GM19328 (cell line): Measurements from ENCODE around the gene FAM114A1.

Experiments
- ATAC-seq: cut with Tn5 transposase; IDR thresholded peaks from one replicate; pipeline ENCODE4 v1.9.1; 2021; ENCODE audit warnings: mild to moderate bottlenecking, moderate library complexity; ENCODE audit not compliant: unreplicated experiment

The FAM114A1 gene

DNA sequence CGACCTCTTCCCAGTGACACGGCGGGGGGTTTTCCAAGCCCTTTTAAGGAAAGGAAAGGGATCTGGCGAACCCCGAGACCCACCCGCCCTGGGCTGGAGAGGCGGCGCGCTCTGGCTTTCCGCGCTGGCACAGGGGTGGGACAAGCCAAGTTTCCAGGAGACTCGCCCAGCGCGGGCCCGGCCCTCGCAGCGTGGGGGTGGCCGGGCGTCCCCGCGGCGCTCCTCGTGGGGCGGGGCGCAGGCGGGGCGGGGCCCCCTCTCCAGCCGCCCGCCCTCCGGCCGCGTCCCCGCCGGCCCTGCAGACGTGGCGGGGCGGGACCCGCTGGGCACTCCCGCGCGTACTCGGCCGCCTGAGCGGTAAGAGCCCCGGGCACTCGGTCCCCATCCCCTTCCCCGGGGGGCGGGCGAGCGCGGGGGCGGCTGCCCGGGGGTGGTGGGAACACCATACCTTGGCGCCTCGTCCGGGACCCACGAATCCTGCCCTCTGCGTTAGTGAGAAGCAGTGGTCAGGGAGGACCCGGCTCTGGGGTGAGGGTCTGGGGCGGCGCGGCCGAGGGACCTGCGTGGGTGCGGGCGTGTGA, at the start of gene FAM114A1:
TSS of gene FAM114A1 (plus strand) at position 329 of the 581 bp plus-strand sequence. CDS start 10,273 bp downstream, outside the sequence.
- ATAC-seq: peak; percentile 87

DNA sequence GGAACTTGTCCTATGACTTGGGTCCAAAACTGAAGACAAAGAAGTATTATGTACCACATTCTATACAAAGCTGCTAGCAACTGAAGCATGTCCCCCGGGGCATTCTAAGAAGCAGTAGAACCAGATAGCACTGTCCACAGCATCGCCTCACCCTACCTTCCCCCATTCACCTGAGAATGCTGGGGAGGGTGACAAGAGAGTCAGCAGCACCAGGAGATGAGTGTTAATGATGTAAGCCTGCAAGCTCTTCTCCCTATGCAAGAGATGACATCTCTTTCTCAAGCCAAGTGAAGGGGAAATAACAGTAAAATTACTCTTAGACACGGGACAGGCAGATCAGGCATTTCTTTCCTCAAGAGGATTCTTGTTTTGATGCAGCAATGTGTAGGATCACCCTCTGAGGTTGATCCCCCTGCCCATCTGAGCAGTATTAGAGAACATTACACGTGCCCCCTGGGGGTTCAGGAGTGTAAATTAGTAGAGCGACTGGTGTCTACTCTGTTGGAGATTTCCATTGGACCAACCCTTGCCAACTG, 49.1 kb upstream of the FAM114A1 start:
- no peak for ATAC-seq

DNA sequence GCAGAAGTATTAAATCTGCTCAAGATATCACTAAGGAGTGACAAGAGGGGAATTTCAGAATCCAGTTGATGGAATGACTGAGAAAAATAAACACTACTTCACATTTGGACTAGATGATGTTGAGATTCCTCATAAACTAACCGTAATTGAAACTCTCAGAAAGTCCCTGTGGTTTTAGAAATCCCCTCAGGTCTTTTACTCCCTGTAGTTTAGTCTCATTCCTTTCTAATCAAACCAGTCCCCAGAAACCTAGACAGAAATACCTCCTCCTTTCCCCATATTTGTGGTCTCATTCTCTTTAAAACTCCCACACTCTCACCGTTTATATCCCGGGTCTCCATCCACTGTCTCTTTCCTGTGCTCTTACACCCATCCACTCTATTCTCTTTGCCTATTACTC, 48.0 kb upstream of the FAM114A1 start:
- ATAC-seq: no peak

GRCh38 chr4:38820329-38821061, 47.1 kb upstream of the FAM114A1 start:
- no peak for ATAC-seq

GRCh38 chr4:38821739-38822138, 45.9 kb upstream of the FAM114A1 start:
- ATAC-seq: no peak

- ATAC-seq: no peak
These were observed 44.8 kb upstream of the FAM114A1 start for GRCh38 chr4:38822748-38823303.

- ATAC-seq: no peak
These were observed 43.8 kb upstream of the FAM114A1 start for GRCh38 chr4:38823766-38824165.

DNA sequence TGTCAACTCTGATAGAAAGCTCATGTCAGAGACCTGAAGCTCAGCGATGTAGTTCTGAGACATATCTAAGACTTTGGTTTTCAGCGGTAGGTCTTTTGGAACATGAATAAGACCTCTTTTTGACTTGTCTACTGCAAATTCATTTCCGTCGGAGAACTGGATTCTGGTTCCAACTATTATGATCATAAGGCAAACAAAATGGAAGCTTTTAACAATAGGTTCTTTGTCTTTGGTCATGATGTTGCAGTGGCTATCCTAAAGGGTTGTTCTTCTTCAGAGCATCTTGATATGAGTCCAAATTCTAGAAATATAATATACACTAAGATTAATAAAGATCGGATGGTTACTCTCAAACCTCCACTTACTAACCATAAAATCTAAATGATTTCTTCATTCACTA, 38.4 kb upstream of the FAM114A1 start:
- no peak for ATAC-seq

DNA sequence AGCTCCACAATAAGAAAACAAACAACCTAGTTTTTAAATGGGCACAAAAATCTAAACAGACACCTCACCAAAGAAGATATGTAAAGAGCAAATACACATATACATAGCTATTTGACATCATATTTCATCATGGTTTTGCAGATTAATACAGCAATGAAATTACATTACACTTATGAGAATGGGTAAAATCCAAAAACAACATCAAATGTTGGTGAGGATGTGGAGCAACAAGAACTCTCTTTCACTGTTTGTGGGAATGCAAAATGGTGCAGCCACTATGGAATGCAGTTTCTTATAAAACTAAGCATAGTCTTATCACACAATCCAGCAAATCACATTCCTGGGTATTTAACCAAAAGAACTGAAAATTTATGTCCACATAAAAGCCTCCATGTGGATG, 36.0 kb upstream of the FAM114A1 start:
- ATAC-seq: no peak

DNA sequence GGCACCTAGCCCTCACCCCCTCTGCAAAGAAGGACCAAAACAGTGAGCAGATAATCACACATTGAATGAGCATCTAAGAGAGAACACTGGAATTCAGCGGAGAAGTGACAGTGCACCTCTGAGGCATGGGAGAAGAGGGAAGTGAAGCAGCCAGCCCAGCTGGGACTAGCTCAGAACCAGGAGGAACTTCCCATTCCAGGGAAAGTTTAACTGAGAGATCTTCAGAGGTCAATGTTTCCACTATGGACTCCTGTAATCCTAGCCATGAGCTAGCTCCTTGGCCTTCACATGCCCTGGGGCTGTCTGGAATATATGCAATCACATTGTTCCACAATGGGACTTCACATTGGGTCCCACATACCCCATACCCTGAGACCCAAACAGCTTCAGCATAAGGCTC, 35.4 kb upstream of the FAM114A1 start:
- no peak for ATAC-seq

GRCh38 chr4:38832624-38833528, 34.7 kb upstream of the FAM114A1 start:
- ATAC-seq: no peak

DNA sequence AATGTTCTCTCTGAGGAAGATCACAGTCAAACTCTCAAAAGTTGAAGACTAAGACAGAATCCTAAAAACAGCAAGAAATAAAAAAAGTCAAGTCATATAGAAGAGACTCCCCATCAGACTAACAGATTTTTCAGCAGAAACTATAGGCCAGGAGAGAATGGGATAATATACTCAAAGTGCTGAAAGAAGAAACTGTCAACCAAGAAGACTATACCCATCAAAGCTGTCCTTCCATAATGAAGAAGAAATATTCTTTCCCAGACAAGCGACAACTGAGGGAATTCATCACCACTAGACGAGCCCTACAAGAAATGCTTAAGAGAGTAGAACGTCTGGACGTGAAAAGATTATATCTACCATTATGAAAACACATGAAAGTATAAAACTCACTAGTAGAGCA, 33.0 kb upstream of the FAM114A1 start:
- ATAC-seq: no peak

DNA sequence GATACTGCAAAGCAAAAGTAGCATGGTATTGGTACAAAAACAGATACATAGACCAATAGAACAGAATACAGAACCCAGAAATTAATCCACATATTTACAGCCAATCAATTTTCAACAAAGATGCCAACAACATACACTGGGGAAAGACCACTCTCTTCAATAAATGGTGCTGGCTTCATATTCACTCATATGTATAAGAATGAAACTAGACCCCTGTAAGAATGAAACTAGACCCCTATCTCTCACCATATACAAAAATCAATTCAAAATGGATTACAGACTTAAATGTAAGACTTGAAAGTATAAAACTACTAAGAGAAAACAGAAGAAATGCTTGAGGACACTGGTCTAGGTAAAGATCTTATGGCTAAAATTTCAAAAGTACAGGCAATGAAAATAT, 30.3 kb upstream of the FAM114A1 start:
- ATAC-seq: no peak

GRCh38 chr4:38837849-38838248, 29.8 kb upstream of the FAM114A1 start:
- ATAC-seq: no peak

- ATAC-seq: no peak
These were observed 24.6 kb upstream of the FAM114A1 start for GRCh38 chr4:38842994-38843393.

- no peak for ATAC-seq
These were observed 21.6 kb upstream of the FAM114A1 start for GRCh38 chr4:38846015-38846414.

GRCh38 chr4:38855466-38855865, 12.1 kb upstream of the FAM114A1 start:
- ATAC-seq: no peak

DNA sequence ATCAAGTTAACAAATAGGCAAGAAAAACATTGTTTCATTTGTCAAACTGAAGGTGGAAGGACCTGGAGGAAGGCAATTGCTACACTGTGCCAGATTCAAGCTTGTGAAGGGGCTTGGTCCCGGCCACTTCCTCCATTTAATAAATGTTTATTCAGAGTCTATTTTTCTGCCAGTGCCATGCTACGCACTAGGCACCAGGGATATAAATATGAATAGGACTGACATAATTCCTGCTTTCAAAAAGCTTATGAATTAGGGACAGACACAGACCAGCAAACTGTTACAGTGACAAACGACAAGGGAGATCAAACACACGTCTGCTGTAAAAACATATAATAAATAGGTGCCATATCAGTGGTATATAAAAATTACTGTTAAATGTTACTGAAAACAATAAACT, 11.6 kb upstream of the FAM114A1 start:
- ATAC-seq: no peak

GRCh38 chr4:38856524-38857337, 10.9 kb upstream of the FAM114A1 start, which contains the start of gene TLR6:
TLR6 (minus strand) TSS chr4:38856817; CDS start chr4:38829473, 27,344 bp downstream.
- ATAC-seq: no peak
